Measurements from ENCODE around the gene LTBP1.

- TF ChIP-seq CTCF (IDR thresholded peaks at IDR 0.05) (no peak), REST (IDR thresholded peaks at IDR 0.05; ENCODE audit: insufficient read depth in 1 of 2, low read depth in 2 of 2, low read length in 1 of 2) (no peak), TCF7L2 (IDR thresholded peaks at IDR 0.05; ENCODE audit: low read depth, low read length) (no peak), SIN3A (IDR thresholded peaks at IDR 0.05; ENCODE audit: borderline replicate concordance, insufficient read depth, low read depth, low read length) (no peak)
Observed at GRCh38 chr2:33074197-33074596, 127.4 kb downstream of the LTBP1 start.

Measured in Panc1 (cell line).